ENCODE measurements around the gene SEPTIN10. TPM values are rescaled to one million over a fixed set of nuclear protein-coding genes. Genes with fewer than 3 reads are reported as not detected.

The SEPTIN10 gene
- total RNA-seq, 1 experiment from 2014 or later = 92.5 TPM

GRCh38 chr2:109512076-109512475 lies 101.7 kb downstream of the SEPTIN10 start:
- peaks cover 4% of the 10 kb centered on the region in 2 experiments; a peak in 2 of 4 replicates for H3K4me1 Mint-ChIP-seq
- TF ChIP-seq CTCF (conservative IDR thresholded peaks at IDR 0.05) = no peak
- H3K79me2 ChIP-seq (ENCODE audit: insufficient read depth, low read length) = no peaks in the 10 kb centered on the region
- H3K18ac ChIP-seq (ENCODE audit: insufficient read length, low read depth, low read length) = no peak overlapping the region
- no peak overlapping the region for H2BK15ac ChIP-seq (ENCODE audit: low read depth, low read length)
- H2BK20ac ChIP-seq (ENCODE audit: low read depth, low read length, poor library complexity, severe bottlenecking) = no peak overlapping the region
- H2AFZ ChIP-seq (ENCODE audit: low read length) = no peak overlapping the region
- no peak overlapping the region for H3K4ac ChIP-seq (ENCODE audit: low read depth, low read length)
- H4K20me1 ChIP-seq (ENCODE audit: control insufficient read depth, insufficient read depth, insufficient read length) = no peaks in the 10 kb centered on the region
- H3K4me2 ChIP-seq (ENCODE audit: insufficient read depth, insufficient read length, low read length) = no peak overlapping the region
- H3K4me3 Mint-ChIP-seq = no peak overlapping the region
- H3K23ac ChIP-seq (ENCODE audit: insufficient read length, low read depth, low read length) = no peak overlapping the region
- no peaks in the 10 kb centered on the region; the same call in none of the 2 replicates for H3K27me3 Mint-ChIP-seq (ENCODE audit: low read depth)
- no peaks in the 10 kb centered on the region for H3K79me1 ChIP-seq (ENCODE audit: insufficient read depth, low read depth, low read length, poor library complexity, severe bottlenecking)
- DNase-seq = no peak
- no peak overlapping the region for H2BK12ac ChIP-seq (ENCODE audit: insufficient read length, low read depth, low read length)
- H3K27ac ChIP-seq (ENCODE audit: insufficient read length, low read depth, low read length) = no peak overlapping the region
- H3K4me1 ChIP-seq (ENCODE audit: insufficient read depth, low read length) = no peaks in the 10 kb centered on the region
- no peak overlapping the region for H3T11ph ChIP-seq (ENCODE audit: low read length)
- no CpG with 5 or more reads among the region's 5 CpGs for WGBS (ENCODE audit: extremely low coverage, insufficient read length, low lambda C conversion rate)
- no peak overlapping the region for H2AK5ac ChIP-seq (ENCODE audit: insufficient read length, low read length)
- H3K36me3 Mint-ChIP-seq (ENCODE audit: insufficient read depth in 1 of 3, low read depth in 3 of 3) = no peaks in the 10 kb centered on the region; a peak in 1 of 7 replicates
- H3K27me3 ChIP-seq (ENCODE audit: insufficient read depth, low read length) = no peaks in the 10 kb centered on the region
- no peak overlapping the region for H2BK5ac ChIP-seq (ENCODE audit: insufficient read length, low read length)
- no peak overlapping the region for H2BK120ac ChIP-seq (ENCODE audit: low read depth, low read length, poor library complexity, severe bottlenecking)
- no peak overlapping the region for H4K8ac ChIP-seq (replicated peaks; ENCODE audit: insufficient read length, low read depth, low read length)
- no peak overlapping the region; a peak in 1 of 7 replicates for H3K27ac Mint-ChIP-seq
- H3K56ac ChIP-seq (ENCODE audit: insufficient read length, low read depth, low read length) = no peak overlapping the region
- H3K9me3 Mint-ChIP-seq = no peaks in the 10 kb centered on the region
- no peaks in the 10 kb centered on the region for H3K23me2 ChIP-seq (ENCODE audit: insufficient read length, low read depth, low read length, poor library complexity, severe bottlenecking)
- H3K9ac ChIP-seq (ENCODE audit: extremely low read depth, insufficient read length, low read length) = no peak overlapping the region
- no peaks in the 10 kb centered on the region for H3K9me3 ChIP-seq (ENCODE audit: control insufficient read depth, low read depth, low read length)
- no peak overlapping the region for H4K91ac ChIP-seq (ENCODE audit: insufficient read length, low read depth, low read length)
- H4K5ac ChIP-seq (ENCODE audit: insufficient read length, low read depth, low read length) = no peak overlapping the region
- H3K14ac ChIP-seq (ENCODE audit: insufficient read depth, low read length) = no peak overlapping the region
